SJCRH30 (cell line): ENCODE measurements around the gene ANGPTL7. TPM values are rescaled to one million over a fixed set of nuclear protein-coding genes. Genes with fewer than 3 reads are reported as not detected.
A peak's percentile ranks its signal among the peaks of the same experiment; 100 is the strongest.

Experiments
- DNase-seq, 2 experiments: peaks; one replicate each; pipeline ENCODE4 v3.0.0-alpha.2; 2015 to 2020
- H3K27ac ChIP-seq: fragments of 250-450 bp; sonication (Bioruptor Pico); 2 replicates; pipeline ENCODE4 v1.5.1; 2020; ENCODE audit warnings: mild to moderate bottlenecking, moderate library complexity
- H3K27me3 ChIP-seq: fragments of 250-450 bp; sonication (Bioruptor Pico); 2 replicates; pipeline ENCODE4 v1.5.1; 2020; ENCODE audit warnings: mild to moderate bottlenecking, moderate library complexity
- H3K36me3 ChIP-seq: fragments of 250-450 bp; sonication (Bioruptor Pico); 2 replicates; pipeline ENCODE4 v1.5.1; 2020; ENCODE audit warnings: mild to moderate bottlenecking, moderate library complexity
- H3K4me1 ChIP-seq: fragments of 250-450 bp; sonication (Bioruptor Pico); 2 replicates; pipeline ENCODE4 v1.5.1; 2020; ENCODE audit warnings: mild to moderate bottlenecking, moderate library complexity
- H3K4me3 ChIP-seq: fragments of 250-450 bp; sonication (Bioruptor Pico); 2 replicates; pipeline ENCODE4 v1.5.1; 2020; ENCODE audit warnings: mild to moderate bottlenecking, moderate library complexity
- H3K9me3 ChIP-seq: fragments of 250-450 bp; sonication (Bioruptor Pico); replicated peaks from 2 replicates; pipeline ENCODE4 v1.5.1; 2020; ENCODE audit warnings: mild to moderate bottlenecking, moderate library complexity
- total RNA-seq: library from RNA; depleted of rRNA; stranded (reverse); fragments of >200 nt; shearing (Covaris generic); gene quantifications from 2 replicates; pipeline ENCODE4 v1.2.3, GENCODE V29; 2014

Gene ANGPTL7
- total RNA-seq, 1 experiment from 2014 or later = not detected

GRCh38 chr1:11207898-11208611 lies 18.9 kb downstream of the ANGPTL7 start:
- Histone ChIP-seq H3K4me1 (no peaks in the 10 kb centered on the region), H3K9me3 (no peaks in the 10 kb centered on the region), H3K27me3 (no peaks in the 10 kb centered on the region), H3K4me3 (no peak overlapping the region), H3K36me3 (peaks cover 73% of the 10 kb centered on the region), H3K27ac (no peak overlapping the region)
- no peak for DNase-seq

DNA sequence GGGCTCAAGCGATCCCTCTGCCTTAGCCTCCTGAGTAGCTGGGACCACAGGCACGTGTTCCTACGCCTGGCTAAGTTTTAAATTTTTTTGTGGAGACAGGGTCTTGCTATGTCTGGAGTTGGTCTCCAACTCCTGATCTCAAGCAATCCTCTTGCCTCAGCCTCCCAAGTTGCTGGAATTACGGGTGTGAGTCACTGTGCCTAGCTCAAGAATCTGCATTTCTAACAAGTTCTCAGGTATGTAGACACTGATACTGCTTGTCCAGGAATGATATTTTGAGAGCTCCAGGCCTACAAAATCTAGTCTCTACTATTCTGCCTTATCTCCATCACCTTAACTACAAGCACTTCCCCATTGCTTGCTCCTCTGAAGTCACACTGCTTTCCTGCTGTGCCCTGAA lies 22.3 kb downstream of the ANGPTL7 start:
- Histone ChIP-seq H3K36me3 (peaks cover 80% of the 10 kb centered on the region), H3K27me3 (no peaks in the 10 kb centered on the region)
- DNase-seq = no peak

DNA sequence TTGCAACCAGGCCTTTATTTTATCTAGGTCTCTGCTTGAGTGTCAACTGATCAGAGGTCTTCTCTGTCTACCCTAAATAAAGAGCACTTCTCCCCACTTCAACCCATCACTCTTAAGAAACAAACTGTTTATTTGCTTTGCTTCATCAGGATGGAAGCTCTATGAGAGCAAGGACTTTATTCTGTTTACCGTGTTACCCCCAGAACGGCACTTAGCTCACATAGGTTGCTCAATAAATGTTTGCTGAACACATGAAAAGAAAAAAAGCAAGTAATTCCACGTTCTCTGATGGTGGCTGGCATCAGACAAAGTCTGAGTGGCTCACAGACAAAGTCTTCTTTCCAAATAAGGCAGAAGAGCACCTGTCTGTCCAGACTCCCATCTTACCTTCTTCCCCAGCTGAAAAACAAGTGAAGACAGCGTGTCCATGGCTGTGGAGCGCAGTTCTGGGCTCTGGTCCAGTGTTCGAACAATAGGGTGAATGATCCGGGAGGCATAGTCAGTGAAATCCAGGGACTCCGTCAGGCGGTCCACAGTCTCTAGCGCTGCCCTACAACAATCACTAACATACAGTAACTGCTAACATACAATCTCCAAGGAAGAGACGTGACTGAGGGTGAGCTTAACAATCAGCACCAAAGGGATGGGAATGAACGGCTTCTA lies 22.9 kb downstream of the ANGPTL7 start:
- no peaks in the 10 kb centered on the region for H3K27me3 ChIP-seq
- peaks cover 79% of the 10 kb centered on the region for H3K36me3 ChIP-seq
- H3K4me1 ChIP-seq = no peaks in the 10 kb centered on the region
- no peaks in the 10 kb centered on the region for H3K9me3 ChIP-seq
- H3K4me3 ChIP-seq = no peak overlapping the region
- no peak for DNase-seq
- H3K27ac ChIP-seq = no peak overlapping the region

More for the DNA sequence above, 22.3 kb downstream of the ANGPTL7 start:
- Histone ChIP-seq H3K27ac (no peak overlapping the region), H3K9me3 (no peaks in the 10 kb centered on the region), H3K4me1 (no peaks in the 10 kb centered on the region), H3K4me3 (no peak overlapping the region)

DNA sequence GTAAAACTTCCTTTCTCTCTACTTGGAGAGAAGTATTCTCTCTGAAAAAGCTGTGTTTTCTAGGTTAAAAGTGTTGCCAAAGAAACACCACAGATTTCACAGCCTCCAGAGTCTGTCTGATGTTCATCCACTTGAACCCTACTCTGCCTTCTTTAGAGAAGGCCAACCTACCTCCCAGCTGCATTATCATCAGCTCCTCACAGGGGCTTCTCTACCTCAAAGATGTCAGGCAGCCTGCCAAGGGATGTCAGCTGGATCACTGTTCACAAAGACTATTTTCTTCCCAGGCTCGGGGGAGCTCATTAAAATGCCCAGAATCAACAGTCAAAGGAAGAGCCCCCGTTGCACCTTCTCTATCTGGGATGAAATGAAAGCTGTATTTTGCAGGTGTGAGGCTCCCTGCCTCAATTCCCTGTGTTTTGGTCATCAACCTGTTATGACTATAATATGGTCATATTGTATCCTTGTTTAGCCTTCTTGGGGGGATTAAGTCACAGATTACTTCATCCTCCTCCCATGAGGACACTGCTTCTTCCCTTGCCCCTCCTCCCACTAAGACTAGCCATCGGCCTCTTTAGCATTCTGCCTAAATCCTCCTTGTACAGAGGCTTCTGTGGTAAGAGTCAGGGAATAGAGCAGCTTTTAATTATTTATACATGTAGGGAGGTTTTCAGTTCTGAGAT lies 25.7 kb downstream of the ANGPTL7 start:
- no peaks in the 10 kb centered on the region for H3K4me1 ChIP-seq
- no peaks in the 10 kb centered on the region for H3K27me3 ChIP-seq
- H3K27ac ChIP-seq = no peak overlapping the region
- peaks cover 77% of the 10 kb centered on the region for H3K36me3 ChIP-seq
- H3K9me3 ChIP-seq = no peaks in the 10 kb centered on the region
- no peak overlapping the region for H3K4me3 ChIP-seq
- DNase-seq = no peak

GRCh38 chr1:11215381-11216005 lies 26.3 kb downstream of the ANGPTL7 start:
- Histone ChIP-seq H3K27ac (no peak overlapping the region), H3K9me3 (no peaks in the 10 kb centered on the region), H3K27me3 (no peaks in the 10 kb centered on the region), H3K4me3 (no peak overlapping the region), H3K36me3 (peaks cover 78% of the 10 kb centered on the region), H3K4me1 (no peaks in the 10 kb centered on the region)
- no peak for DNase-seq

DNA sequence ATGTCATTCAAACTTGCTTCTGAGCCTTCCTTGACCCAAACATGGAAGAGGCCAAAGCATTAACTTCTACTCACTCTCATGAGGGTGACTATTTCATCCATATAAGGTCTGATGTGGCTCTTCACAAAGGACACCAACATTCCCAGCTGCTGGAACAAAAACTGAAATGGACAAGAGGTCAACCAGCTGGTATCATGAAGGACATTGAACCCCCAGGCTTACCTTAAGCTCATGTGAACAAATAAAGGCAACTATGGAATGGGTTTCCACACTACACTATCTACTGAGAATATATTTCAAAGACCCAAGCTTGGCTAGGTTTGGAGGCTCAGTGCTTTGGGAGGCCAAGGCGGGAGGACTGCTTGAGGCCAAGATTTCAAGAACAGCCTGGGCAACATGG lies 26.9 kb downstream of the ANGPTL7 start:
- DNase-seq = no peak
- Histone ChIP-seq H3K36me3 (peaks cover 73% of the 10 kb centered on the region), H3K4me3 (no peak overlapping the region)

GRCh38 chr1:11227106-11228077 lies 38.2 kb downstream of the ANGPTL7 start:
- Histone ChIP-seq H3K4me3 (no peak overlapping the region), H3K9me3 (no peaks in the 10 kb centered on the region), H3K27me3 (no peaks in the 10 kb centered on the region), H3K4me1 (no peaks in the 10 kb centered on the region), H3K36me3 (peaks cover 65% of the 10 kb centered on the region), H3K27ac (no peak overlapping the region)
- DNase-seq = no peak

More for the DNA sequence above, 26.9 kb downstream of the ANGPTL7 start:
- H3K9me3 ChIP-seq = no peaks in the 10 kb centered on the region
- H3K27me3 ChIP-seq = no peaks in the 10 kb centered on the region
- H3K27ac ChIP-seq = no peak overlapping the region
- no peaks in the 10 kb centered on the region for H3K4me1 ChIP-seq

GRCh38 chr1:11229203-11229602 lies 40.0 kb downstream of the ANGPTL7 start:
- no peak overlapping the region for H3K27ac ChIP-seq
- no peaks in the 10 kb centered on the region for H3K27me3 ChIP-seq
- peaks cover 66% of the 10 kb centered on the region for H3K36me3 ChIP-seq
- no peak for DNase-seq
- no peaks in the 10 kb centered on the region for H3K9me3 ChIP-seq
- no peaks in the 10 kb centered on the region for H3K4me1 ChIP-seq
- no peak overlapping the region for H3K4me3 ChIP-seq

DNA sequence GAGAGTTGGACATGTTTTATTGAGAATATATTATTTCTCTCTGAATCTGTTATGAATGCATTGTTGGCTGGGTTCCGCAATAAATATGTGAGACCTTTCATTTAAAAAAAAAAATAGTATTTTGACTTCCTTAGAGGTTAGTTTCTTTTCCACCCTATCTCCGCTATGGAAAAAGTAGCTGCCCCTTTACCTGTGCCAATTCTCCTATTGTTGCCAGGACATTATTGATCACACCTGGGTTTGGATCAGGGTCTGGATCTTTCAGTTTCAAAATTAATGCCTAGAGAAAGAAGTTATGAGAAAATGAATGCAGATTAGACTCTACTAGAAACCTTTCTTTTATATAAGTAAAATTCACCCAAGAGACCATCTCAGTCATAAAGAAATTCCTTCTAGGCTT lies 44.1 kb downstream of the ANGPTL7 start:
- no peak overlapping the region for H3K27ac ChIP-seq

DNA sequence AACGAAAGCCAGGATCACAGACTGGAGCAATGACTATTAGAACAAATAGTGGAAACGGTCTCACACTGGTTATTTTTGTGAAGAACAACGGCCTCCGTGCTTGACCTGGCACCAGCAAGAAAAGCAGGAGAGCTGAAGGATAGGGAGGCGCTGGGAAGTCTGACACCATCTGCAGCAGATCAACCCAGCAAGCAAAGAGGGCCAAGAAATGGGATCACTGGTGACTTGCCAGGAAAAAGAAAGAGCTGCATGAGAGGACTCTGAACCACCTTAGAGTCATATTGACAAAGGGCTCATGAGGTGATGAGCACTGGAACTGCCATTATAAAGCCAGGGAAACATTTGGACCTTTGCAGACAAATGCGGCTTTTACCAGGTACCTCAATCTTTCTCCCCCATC lies 48.2 kb downstream of the ANGPTL7 start:
- no peak overlapping the region for H3K27ac ChIP-seq
- no peaks in the 10 kb centered on the region for H3K27me3 ChIP-seq
- DNase-seq = no peak
- no peaks in the 10 kb centered on the region for H3K9me3 ChIP-seq
- H3K4me1 ChIP-seq = no peaks in the 10 kb centered on the region
- no peak overlapping the region for H3K4me3 ChIP-seq
- H3K36me3 ChIP-seq = peaks cover 75% of the 10 kb centered on the region

More for the DNA sequence above, 44.1 kb downstream of the ANGPTL7 start:
- peaks cover 72% of the 10 kb centered on the region for H3K36me3 ChIP-seq
- DNase-seq = no peak
- no peaks in the 10 kb centered on the region for H3K9me3 ChIP-seq
- H3K27me3 ChIP-seq = no peaks in the 10 kb centered on the region
- H3K4me1 ChIP-seq = no peaks in the 10 kb centered on the region
- H3K4me3 ChIP-seq = no peak overlapping the region

- Histone ChIP-seq H3K36me3 (peaks cover 73% of the 10 kb centered on the region), H3K4me3 (no peak overlapping the region), H3K27me3 (no peaks in the 10 kb centered on the region), H3K4me1 (no peaks in the 10 kb centered on the region), H3K9me3 (no peaks in the 10 kb centered on the region), H3K27ac (no peak overlapping the region)
- DNase-seq = peak in 1 of 2 experiments; percentile 11
These were observed 49.2 kb downstream of the ANGPTL7 start for GRCh38 chr1:11238311-11238710.

DNA sequence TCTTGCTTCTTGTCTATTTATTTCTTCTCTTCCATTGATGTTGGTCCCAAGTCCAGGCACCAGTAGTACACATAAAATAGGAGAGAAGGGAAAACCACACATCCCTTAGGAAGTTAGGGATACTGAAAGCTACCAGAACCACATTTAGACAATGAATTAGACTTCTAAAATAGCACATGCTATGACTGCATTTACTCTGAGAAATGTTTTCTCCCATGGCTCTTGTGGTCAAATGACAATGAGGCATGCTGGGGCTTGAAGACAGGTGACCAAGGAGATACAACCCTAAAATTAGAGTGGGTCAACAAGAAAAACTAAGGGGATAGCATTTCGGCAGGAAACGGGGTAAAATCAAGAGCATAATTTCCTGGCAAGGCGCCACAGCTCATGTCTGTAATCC lies 56.1 kb downstream of the ANGPTL7 start:
- no peaks in the 10 kb centered on the region for H3K9me3 ChIP-seq
- no peak overlapping the region for H3K27ac ChIP-seq
- no peaks in the 10 kb centered on the region for H3K27me3 ChIP-seq
- no peaks in the 10 kb centered on the region for H3K4me1 ChIP-seq
- H3K36me3 ChIP-seq = peaks cover 57% of the 10 kb centered on the region
- no peak overlapping the region for H3K4me3 ChIP-seq
- no peak for DNase-seq
